ENCODE results near the gene FBXO31. TPM values are rescaled to one million over a fixed set of nuclear protein-coding genes. Genes with fewer than 3 reads are reported as not detected.

Gene FBXO31
- total and polyA plus RNA-seq, 10 of the 15 experiments (the other 5 are each of a cell fraction or from before 2014, with no cell fraction given) = 0.19 to 33.1 (median 10.3) TPM

DNA sequence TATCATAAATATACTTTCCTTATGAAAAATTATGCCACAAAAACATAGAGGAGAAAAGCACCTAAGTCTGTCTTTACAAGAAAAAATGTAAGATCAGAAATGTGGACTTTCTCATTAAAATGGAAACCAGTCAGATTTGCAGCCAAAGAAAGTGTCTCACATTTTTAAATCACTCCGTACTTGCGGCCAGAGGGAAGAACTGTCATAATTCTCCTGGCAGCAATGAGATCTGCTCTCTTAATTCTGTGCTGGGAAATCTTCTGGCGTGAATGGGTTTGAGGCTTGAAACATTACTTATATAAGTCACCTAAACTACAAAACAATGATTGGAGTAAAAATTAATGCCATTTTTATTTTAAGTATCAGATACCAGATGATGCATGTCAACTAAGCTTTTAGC is 77.1 kb downstream of the FBXO31 start (continued):
- TF ChIP-seq TBL1XR1 (IDR thresholded peaks at IDR 0.05; ENCODE audit: low read depth, low read length) (no peak), BACH1 (IDR thresholded peaks at IDR 0.05; ENCODE audit: borderline replicate concordance) (no peak), GATAD2B (conservative IDR thresholded peaks at IDR 0.05; ENCODE audit: low read depth) (no peak), HCFC1 (IDR thresholded peaks at IDR 0.05; ENCODE audit: low read length) (no peak), RFX5 (IDR thresholded peaks at IDR 0.05; ENCODE audit: low read depth, low read length) (no peak), CREM (IDR thresholded peaks at IDR 0.05; ENCODE audit: low read depth) (no peak), MEF2A (IDR thresholded peaks at IDR 0.05; ENCODE audit: insufficient read depth, low read depth, low read length) (no peak)
- TF ChIP-seq, protein P1, sequence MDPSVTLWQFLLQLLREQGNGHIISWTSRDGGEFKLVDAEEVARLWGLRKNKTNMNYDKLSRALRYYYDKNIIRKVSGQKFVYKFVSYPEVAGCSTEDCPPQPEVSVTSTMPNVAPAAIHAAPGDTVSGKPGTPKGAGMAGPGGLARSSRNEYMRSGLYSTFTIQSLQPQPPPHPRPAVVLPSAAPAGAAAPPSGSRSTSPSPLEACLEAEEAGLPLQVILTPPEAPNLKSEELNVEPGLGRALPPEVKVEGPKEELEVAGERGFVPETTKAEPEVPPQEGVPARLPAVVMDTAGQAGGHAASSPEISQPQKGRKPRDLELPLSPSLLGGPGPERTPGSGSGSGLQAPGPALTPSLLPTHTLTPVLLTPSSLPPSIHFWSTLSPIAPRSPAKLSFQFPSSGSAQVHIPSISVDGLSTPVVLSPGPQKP (IDR thresholded peaks at IDR 0.05; ENCODE audit: low read depth, low read length) = no peak
- TF ChIP-seq, protein P2, sequence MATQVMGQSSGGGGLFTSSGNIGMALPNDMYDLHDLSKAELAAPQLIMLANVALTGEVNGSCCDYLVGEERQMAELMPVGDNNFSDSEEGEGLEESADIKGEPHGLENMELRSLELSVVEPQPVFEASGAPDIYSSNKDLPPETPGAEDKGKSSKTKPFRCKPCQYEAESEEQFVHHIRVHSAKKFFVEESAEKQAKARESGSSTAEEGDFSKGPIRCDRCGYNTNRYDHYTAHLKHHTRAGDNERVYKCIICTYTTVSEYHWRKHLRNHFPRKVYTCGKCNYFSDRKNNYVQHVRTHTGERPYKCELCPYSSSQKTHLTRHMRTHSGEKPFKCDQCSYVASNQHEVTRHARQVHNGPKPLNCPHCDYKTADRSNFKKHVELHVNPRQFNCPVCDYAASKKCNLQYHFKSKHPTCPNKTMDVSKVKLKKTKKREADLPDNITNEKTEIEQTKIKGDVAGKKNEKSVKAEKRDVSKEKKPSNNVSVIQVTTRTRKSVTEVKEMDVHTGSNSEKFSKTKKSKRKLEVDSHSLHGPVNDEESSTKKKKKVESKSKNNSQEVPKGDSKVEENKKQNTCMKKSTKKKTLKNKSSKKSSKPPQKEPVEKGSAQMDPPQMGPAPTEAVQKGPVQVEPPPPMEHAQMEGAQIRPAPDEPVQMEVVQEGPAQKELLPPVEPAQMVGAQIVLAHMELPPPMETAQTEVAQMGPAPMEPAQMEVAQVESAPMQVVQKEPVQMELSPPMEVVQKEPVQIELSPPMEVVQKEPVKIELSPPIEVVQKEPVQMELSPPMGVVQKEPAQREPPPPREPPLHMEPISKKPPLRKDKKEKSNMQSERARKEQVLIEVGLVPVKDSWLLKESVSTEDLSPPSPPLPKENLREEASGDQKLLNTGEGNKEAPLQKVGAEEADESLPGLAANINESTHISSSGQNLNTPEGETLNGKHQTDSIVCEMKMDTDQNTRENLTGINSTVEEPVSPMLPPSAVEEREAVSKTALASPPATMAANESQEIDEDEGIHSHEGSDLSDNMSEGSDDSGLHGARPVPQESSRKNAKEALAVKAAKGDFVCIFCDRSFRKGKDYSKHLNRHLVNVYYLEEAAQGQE (IDR thresholded peaks at IDR 0.05; ENCODE audit: low read depth, low read length) = no peak
